ENCODE data around the gene STT3A. TPM values are rescaled to one million over a fixed set of nuclear protein-coding genes. Genes with fewer than 3 reads are reported as not detected.

STT3A gene
- polyA plus RNA-seq, 4 donors: 189 to 201 (median 194) TPM

DNA sequence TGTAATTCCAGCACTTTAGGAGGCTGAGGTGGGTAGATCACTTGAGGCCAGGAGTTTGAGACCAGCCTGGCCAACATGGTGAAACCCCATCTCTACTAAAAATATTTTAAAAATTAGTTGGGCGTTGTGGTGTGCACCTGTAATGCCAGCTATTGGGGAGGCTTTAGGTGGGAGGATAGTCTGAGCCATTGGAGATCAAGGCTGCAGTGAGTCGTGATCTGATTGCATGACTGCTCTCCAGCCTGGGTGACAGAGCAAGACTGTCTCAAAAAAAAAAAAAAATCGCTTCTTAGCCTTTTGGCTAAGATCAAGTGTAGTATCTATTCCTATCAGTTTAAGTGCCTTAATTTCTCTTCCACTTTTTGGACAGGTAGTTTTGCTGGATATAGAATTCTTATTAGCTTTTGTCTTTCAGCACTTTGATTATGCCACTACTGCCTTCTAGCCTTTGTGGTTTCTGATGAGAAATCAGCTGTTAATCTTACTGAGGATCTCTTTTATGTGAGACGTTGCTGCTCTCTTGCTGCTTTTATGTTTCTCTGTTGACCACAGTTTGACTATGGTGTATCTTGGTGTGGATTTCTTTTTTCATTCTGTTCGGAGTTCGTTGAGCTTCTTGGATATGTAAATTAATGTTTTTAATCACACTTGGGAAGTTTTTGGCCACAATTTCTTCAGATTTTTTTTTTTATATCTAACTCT, 57.0 kb downstream of the STT3A start:
- no peak for DNase-seq (ENCODE audit: low read depth in 4 of 4, low spot score in 2 of 4)

DNA sequence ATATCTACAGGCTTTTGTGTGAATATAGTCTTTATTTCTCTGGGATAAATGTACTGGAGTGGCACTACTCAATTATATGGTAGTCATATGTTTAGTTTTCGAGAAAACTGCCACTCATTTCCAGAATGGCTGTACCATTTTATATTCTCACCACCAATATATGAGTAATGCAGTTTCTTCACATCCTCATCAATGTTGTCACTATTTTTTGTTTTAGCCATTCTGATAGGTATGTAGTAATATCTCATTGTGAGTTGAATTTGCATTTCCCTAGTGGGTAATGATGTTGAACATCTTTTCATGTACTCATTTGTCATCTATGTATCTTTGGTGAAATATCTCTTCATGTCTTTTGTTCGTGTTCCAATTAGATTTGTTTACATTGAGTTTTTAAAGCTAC, 70.0 kb downstream of the STT3A start:
- DNase-seq (ENCODE audit: low read depth in 4 of 4, low spot score in 2 of 4): no peak

DNA sequence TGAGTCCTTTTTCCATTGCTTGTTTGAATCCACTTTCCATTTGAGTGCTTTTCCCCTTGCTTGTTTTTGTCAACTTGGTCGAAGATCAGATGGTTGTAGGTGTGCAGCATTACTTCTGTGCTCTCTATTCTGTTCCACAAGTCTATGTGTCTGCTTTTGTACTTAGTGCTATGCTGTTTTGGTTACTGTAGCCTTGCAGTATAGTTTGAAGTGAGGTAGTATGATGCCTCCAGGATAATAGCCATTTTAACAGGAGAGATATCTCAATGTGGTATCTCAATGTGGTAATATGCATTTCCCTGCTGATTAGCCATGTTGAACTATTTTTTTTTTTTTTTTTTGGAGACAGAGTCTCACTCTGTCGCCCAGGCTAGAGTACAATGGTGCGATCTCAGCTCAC, 71.3 kb downstream of the STT3A start:
- no peak for DNase-seq (ENCODE audit: low read depth in 4 of 4, low spot score in 2 of 4)

DNA sequence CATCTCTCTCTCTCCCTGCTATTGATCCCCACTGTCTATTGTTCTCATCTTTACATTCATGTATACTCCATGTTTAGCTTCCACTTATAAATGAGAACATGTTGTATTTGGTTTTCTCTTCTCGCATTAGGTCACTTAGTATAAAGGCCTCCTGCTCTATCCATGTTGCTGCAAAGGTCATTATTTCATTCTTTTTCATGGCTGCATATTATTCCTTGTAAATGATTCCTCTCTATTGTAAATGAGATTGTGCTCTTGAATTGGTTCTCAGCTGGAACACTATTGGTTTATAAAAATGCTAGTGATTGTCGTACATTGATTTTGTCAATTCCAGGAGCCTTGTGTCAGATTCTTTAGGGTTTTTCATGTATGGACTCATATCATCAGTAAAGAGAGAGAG, 74.5 kb downstream of the STT3A start:
- no peak for DNase-seq (ENCODE audit: low read depth in 4 of 4, low spot score in 2 of 4)

- no peak for DNase-seq (ENCODE audit: low read depth in 4 of 4, low spot score in 2 of 4)
These were observed 77.5 kb downstream of the STT3A start for GRCh38 chr11:125670172-125670571.

DNA sequence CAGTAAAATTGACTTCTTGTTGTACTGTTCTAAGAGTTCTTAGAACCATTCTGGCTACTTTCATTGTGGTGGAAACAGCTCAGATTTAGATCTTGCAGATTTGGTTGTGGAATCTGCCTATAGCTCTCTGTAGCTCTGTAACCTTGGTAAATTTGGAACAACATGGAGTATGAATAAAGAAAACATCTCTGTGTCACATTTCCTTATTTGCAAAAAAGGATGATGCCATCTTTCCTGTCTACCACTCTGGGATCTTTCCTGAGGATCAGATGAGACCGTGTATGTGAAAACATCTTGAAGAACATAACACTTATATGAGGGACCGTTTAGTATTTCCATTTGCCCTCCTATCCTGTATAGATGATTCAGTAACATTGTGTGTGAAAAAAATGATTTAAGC, 78.9 kb downstream of the STT3A start:
- no peak for DNase-seq (ENCODE audit: low read depth in 4 of 4, low spot score in 2 of 4)

Other genes with a start within 250 kb of the STT3A start
- gene FEZ1, start 96.6 kb upstream of the STT3A start, polyA plus RNA-seq (ENCODE audit: insufficient read length in 4 of 4): 10 to 100 TPM in 2 of 4 donors, 1 to 10 TPM in 2; 8.1 to 12.1 (median 9.9) TPM
- 100 to 1,000 TPM; 108 to 131 (median 110) TPM for gene EI24, start 23.4 kb upstream of the STT3A start, polyA plus RNA-seq (ENCODE audit: insufficient read length in 4 of 4)
- 10 to 100 TPM; 25.4 to 29.6 (median 27.2) TPM for gene CHEK1, start 32.3 kb downstream of the STT3A start, polyA plus RNA-seq (ENCODE audit: insufficient read length in 4 of 4)
- gene ACRV1, start 88.0 kb downstream of the STT3A start, polyA plus RNA-seq (ENCODE audit: insufficient read length in 4 of 4): 1 to 10 TPM in 1 of 4 donors, under 1 TPM in 3; 0.29 to 1.6 (median 0.64) TPM
- not detected for gene PATE1, start 153.4 kb downstream of the STT3A start, polyA plus RNA-seq (ENCODE audit: insufficient read length in 4 of 4)
- gene PATE2, start 186.0 kb downstream of the STT3A start, polyA plus RNA-seq (ENCODE audit: insufficient read length in 4 of 4): under 1 TPM in 2 of 4 donors, not detected in 2; 0.08 to 0.27 TPM
- gene PATE3, start 195.3 kb downstream of the STT3A start, polyA plus RNA-seq (ENCODE audit: insufficient read length in 4 of 4): not detected
- gene PATE4, start 240.5 kb downstream of the STT3A start, polyA plus RNA-seq (ENCODE audit: insufficient read length in 4 of 4): under 1 TPM in 1 of 4 donors, not detected in 3; 0.30 TPM

Measured in left renal cortex interstitium (tissue), 4 donors.